Tibial nerve (tissue), 4 donors: Measurements from ENCODE around the gene PMM2.

ENCODE experiments used
- EP300 ChIP-seq, 2 donors: sonication (generic); formaldehyde crosslinking; IDR thresholded peaks; one replicate each; pipeline ENCODE4 v1.6.1; 2017; ENCODE audit warnings: antibody characterized with exemption in 2 of 2, mild to moderate bottlenecking in 1 of 2
- TF ChIP-seq, protein P1 (sequence below), 5 experiments: fragments of 200-600 bp in 3 of 5; fragments of 450-650 bp in 2 of 5; sonication (generic) in 3 of 5; IDR thresholded peaks; one replicate each; pipeline ENCODE4 v1.5.1; 2016 to 2019; ENCODE audit warnings: antibody characterized with exemption in 5 of 5, mild to moderate bottlenecking in 3 of 5, moderate library complexity in 2 of 5

DNA sequence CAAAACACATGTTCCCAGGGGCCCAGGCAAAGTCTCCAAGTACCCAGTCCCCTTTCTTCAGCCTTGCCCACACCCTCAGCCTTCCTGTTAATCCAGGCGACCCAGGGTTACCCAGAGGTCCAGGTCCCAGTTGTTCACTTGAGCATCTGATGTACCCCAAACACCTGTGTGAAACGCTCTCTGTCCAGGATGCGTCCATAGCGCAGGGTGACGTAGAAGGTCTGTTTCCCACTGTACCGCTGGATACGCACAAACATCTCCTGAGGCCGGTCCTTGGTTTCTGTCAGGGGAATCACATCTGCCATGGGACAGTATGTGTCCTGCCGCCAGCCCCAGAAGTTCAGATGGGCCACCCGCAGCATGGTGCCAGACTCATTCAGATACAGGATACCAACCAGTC lies 1.8 kb upstream of the PMM2 start:
- no peak for TF ChIP-seq EP300 (IDR thresholded peaks at IDR 0.05)
- TF ChIP-seq, protein P1, sequence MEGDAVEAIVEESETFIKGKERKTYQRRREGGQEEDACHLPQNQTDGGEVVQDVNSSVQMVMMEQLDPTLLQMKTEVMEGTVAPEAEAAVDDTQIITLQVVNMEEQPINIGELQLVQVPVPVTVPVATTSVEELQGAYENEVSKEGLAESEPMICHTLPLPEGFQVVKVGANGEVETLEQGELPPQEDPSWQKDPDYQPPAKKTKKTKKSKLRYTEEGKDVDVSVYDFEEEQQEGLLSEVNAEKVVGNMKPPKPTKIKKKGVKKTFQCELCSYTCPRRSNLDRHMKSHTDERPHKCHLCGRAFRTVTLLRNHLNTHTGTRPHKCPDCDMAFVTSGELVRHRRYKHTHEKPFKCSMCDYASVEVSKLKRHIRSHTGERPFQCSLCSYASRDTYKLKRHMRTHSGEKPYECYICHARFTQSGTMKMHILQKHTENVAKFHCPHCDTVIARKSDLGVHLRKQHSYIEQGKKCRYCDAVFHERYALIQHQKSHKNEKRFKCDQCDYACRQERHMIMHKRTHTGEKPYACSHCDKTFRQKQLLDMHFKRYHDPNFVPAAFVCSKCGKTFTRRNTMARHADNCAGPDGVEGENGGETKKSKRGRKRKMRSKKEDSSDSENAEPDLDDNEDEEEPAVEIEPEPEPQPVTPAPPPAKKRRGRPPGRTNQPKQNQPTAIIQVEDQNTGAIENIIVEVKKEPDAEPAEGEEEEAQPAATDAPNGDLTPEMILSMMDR (IDR thresholded peaks at IDR 0.05) = no peak
